ENCODE results near the gene MT2A.

DNA sequence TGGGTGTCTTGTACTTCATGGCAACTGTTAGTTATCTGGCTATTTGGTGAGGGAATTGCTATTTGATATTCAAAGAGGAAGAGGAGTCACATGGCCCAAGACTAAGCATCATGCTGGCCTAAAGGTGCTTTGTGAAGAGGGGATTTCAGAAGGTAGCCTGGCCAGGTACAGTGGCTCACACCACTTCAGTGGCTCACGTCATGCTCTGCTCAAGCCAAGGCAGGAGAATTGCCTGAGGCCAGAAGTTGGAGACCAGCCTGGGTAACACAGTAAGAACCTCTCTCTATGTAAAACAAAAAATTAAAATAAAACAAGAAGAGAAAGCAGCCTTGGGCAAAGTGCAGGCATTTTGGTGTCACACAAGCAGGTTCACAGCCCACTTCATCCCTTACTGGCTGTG is 36.9 kb downstream of the MT2A start:
- TF ChIP-seq, protein P1, sequence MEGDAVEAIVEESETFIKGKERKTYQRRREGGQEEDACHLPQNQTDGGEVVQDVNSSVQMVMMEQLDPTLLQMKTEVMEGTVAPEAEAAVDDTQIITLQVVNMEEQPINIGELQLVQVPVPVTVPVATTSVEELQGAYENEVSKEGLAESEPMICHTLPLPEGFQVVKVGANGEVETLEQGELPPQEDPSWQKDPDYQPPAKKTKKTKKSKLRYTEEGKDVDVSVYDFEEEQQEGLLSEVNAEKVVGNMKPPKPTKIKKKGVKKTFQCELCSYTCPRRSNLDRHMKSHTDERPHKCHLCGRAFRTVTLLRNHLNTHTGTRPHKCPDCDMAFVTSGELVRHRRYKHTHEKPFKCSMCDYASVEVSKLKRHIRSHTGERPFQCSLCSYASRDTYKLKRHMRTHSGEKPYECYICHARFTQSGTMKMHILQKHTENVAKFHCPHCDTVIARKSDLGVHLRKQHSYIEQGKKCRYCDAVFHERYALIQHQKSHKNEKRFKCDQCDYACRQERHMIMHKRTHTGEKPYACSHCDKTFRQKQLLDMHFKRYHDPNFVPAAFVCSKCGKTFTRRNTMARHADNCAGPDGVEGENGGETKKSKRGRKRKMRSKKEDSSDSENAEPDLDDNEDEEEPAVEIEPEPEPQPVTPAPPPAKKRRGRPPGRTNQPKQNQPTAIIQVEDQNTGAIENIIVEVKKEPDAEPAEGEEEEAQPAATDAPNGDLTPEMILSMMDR (IDR thresholded peaks at IDR 0.05) = no peak
- no peak for TF ChIP-seq POLR2A (IDR thresholded peaks at IDR 0.05)
